Dermis blood vessel endothelial cell (primary cell): ENCODE measurements around the gene MYO7B. TPM values are rescaled to one million over a fixed set of nuclear protein-coding genes. Genes with fewer than 3 reads are reported as not detected.
A peak's percentile ranks its signal among the peaks of the same experiment; 100 is the strongest.

Experiments
- DNase-seq: peaks from one replicate; pipeline ENCODE4 v3.0.0; 2010
- total RNA-seq: library from RNA; depleted of rRNA; stranded (reverse); fragments of >200 nt; gene quantifications from 2 replicates; pipeline ENCODE4 v1.2.3, GENCODE V29; 2014

Gene MYO7B
- total RNA-seq, result 0.09 TPM in 1 of 2 replicates, not detected in the other

GRCh38 chr2:127535422-127535901, at the start of gene MYO7B:
Gene MYO7B (plus strand): TSS chr2:127535683. CDS start chr2:127559723, 24,040 bp downstream.
- DNase-seq, result no peak

- no peak for DNase-seq
Measured at GRCh38 chr2:127485694-127486071, 49.8 kb upstream of the MYO7B start.

GRCh38 chr2:127486247-127487058, 49.0 kb upstream of the MYO7B start:
- no peak for DNase-seq

- DNase-seq, result no peak
Measured at GRCh38 chr2:127490283-127490682, 45.2 kb upstream of the MYO7B start.

- DNase-seq, result no peak
Measured at GRCh38 chr2:127498386-127498785, 37.1 kb upstream of the MYO7B start.

GRCh38 chr2:127503491-127503890, 32.0 kb upstream of the MYO7B start:
- DNase-seq, result no peak

- DNase-seq, result no peak
Measured at GRCh38 chr2:127504552-127505430, 30.7 kb upstream of the MYO7B start.

GRCh38 chr2:127506510-127506909, 29.0 kb upstream of the MYO7B start:
- DNase-seq, result no peak

GRCh38 chr2:127508023-127508630, 27.4 kb upstream of the MYO7B start:
- DNase-seq, result no peak

GRCh38 chr2:127508631-127509034, 26.9 kb upstream of the MYO7B start:
- DNase-seq, result peak; percentile 94

- DNase-seq, result no peak
Measured at GRCh38 chr2:127510073-127510472, 25.4 kb upstream of the MYO7B start.

- DNase-seq, result no peak
Measured at GRCh38 chr2:127511090-127511695, 24.3 kb upstream of the MYO7B start.

GRCh38 chr2:127511917-127512316, 23.6 kb upstream of the MYO7B start:
- peak; percentile 42 for DNase-seq

- DNase-seq, result no peak
Measured at GRCh38 chr2:127512362-127512761, 23.1 kb upstream of the MYO7B start.

GRCh38 chr2:127514076-127514475, 21.4 kb upstream of the MYO7B start:
- no peak for DNase-seq

GRCh38 chr2:127514485-127514884, 21.0 kb upstream of the MYO7B start:
- no peak for DNase-seq

- no peak for DNase-seq
Measured at GRCh38 chr2:127515383-127515915, 20.0 kb upstream of the MYO7B start.

- DNase-seq, result no peak
Measured at GRCh38 chr2:127516041-127516762, 19.3 kb upstream of the MYO7B start.

- no peak for DNase-seq
Measured at GRCh38 chr2:127517465-127517864, 18.0 kb upstream of the MYO7B start.

- DNase-seq, result no peak
Measured at GRCh38 chr2:127520424-127520823, 15.1 kb upstream of the MYO7B start.

GRCh38 chr2:127523269-127523939, 12.1 kb upstream of the MYO7B start:
- DNase-seq, result no peak
